ENCODE measurements around the gene MARCHF3.
"Not testable (repeated sequence)": the region's sequence is repeated elsewhere in the genome, so short reads cannot be mapped to it uniquely, and the experiment has no call there.

The MARCHF3 gene

DNA sequence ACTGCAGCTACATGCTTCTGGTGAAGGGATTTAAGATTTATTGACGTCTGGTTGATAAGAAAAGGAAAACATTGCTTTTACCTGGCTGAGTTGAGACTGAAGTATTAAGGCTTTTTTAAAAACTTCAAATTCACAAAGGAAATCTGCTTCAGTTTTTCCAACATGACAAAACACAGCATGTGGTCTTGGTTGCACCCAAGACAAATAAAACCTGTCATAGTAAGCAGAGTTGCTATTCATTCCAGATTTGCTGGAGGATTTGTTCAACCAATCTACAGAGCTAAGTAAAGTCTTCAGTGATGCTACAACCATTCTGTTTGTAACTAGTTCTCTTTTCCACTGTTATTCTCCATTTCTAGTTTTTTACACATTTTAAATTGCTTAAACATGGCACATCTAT lies 31.6 kb upstream of the MARCHF3 start:
- in situ Hi-C loops (cut with HindIII; ENCODE audit: low sequenced_read_pairs) = no loop called here
- TF ChIP-seq, protein P1, sequence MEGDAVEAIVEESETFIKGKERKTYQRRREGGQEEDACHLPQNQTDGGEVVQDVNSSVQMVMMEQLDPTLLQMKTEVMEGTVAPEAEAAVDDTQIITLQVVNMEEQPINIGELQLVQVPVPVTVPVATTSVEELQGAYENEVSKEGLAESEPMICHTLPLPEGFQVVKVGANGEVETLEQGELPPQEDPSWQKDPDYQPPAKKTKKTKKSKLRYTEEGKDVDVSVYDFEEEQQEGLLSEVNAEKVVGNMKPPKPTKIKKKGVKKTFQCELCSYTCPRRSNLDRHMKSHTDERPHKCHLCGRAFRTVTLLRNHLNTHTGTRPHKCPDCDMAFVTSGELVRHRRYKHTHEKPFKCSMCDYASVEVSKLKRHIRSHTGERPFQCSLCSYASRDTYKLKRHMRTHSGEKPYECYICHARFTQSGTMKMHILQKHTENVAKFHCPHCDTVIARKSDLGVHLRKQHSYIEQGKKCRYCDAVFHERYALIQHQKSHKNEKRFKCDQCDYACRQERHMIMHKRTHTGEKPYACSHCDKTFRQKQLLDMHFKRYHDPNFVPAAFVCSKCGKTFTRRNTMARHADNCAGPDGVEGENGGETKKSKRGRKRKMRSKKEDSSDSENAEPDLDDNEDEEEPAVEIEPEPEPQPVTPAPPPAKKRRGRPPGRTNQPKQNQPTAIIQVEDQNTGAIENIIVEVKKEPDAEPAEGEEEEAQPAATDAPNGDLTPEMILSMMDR (IDR thresholded peaks at IDR 0.05; ENCODE audit: low read depth, low read length, missing control alignments) = no peak
- no peak for DNase-seq (ENCODE audit: low read depth)
- no peak overlapping the region for H3K4me3 ChIP-seq (ENCODE audit: low read depth, low read length)

DNA sequence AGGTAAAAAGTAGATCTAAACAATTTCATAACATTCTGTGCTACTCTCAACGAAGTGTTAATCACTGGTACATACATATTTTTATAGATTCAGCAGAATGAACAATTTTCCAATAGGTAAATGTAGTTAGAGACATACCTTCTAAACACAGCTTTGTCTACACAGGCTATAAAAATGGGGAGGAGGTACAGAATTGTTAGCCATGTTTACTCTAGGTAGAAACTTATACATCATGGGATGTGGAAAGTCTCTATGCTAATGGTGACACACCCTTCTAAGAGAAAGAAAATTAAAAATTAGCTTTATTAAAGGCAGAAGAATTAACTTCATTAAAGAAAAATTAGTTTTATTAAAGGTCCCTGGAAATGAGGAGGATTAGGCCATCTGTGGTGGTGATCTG lies 31.2 kb upstream of the MARCHF3 start:
- H3K4me3 ChIP-seq (ENCODE audit: low read depth, low read length) = no peak overlapping the region
- TF ChIP-seq, protein P1 (IDR thresholded peaks at IDR 0.05; ENCODE audit: low read depth, low read length, missing control alignments) = no peak
- in situ Hi-C loops (cut with HindIII; ENCODE audit: low sequenced_read_pairs) = no loop called here
- DNase-seq (ENCODE audit: low read depth) = no peak

DNA sequence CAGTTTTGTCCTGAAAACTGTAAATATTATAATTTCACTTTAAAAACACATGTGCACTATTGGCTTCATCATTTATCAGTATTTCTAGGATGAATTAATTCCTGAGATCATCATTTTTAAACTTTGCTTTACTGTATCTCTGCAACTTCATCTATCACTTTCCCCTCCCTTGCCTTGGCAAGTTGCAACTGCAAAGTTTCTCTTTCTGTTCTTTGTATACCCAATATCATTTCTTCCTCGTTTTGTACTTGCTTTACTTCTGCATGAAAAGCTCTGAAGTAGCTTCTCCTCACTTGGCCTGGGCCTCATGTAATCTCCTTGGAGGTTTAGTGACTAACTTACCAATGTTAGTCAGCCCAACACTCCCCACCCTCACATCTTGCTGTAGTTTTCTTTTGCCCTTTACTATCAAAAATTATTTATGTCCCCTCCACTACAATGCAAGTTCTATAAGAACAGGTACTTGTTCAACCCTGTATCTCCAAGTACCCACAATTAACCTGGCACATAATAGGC lies 30.2 kb upstream of the MARCHF3 start:
- TF ChIP-seq, protein P1 (IDR thresholded peaks at IDR 0.05; ENCODE audit: low read depth, low read length, missing control alignments) = no peak
- H3K4me3 ChIP-seq (ENCODE audit: low read depth, low read length) = no peak overlapping the region
- no peak for DNase-seq (ENCODE audit: low read depth)
- in situ Hi-C loops (cut with HindIII; ENCODE audit: low sequenced_read_pairs) = no loop called here

DNA sequence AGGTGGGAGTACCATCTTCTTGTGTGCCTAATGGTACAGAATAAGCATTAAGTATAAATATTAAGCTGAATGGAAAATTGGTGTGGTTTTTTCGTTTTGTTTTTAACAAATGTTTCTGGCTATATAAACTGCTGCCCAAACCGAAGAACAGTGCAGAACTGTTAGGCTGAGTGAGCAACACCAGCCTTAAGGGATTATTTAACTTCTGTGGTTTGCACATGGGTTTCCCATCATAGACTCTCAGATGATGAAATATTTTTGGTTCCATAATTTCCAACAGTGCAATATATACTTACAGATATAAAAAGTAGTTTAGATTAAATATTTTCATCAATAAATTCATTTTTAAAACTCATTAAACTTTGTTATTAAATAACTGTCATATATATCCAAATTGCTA lies 26.5 kb upstream of the MARCHF3 start:
- in situ Hi-C loops (cut with HindIII; ENCODE audit: low sequenced_read_pairs) = no loop called here
- DNase-seq (ENCODE audit: low read depth) = no peak
- no peak overlapping the region for H3K4me3 ChIP-seq (ENCODE audit: low read depth, low read length)
- TF ChIP-seq, protein P1 (IDR thresholded peaks at IDR 0.05; ENCODE audit: low read depth, low read length, missing control alignments) = no peak

DNA sequence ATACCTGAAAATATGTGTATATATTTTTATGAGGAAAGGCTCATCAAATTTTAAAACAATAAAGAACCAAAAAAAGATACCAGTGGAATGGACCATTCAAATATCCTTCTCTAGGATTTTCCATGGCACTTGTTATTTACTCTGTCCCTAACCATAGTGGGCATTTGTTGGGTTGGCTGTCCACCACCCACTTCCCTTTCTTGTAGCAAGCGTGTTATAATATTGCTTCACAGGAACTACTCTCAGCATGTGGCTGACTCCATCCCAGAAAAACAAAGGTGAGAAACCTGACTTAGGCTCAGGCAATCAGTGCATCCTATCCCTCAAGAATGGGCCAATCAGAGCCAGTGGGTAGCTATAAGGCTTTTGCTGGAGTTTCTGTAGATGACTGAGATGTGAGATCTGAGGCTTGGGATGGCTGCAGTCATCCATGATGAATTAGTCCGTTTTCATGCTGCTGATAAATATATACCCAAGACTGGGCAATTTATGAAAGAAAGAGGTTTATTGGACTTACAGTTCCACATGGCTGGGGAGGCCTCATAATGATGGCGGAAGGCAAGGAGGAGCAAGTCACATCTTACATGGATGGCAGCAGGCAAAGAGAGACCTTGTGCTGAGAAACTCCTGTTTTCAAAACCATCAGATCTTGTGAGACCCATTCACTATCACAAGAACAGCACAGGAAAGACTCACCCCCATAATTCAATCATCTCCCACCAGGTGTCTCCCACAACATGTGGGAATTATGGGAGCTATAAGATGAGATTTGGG lies 25.7 kb upstream of the MARCHF3 start:
- TF ChIP-seq, protein P1 (IDR thresholded peaks at IDR 0.05; ENCODE audit: low read depth, low read length, missing control alignments) = no peak
- H3K4me3 ChIP-seq (ENCODE audit: low read depth, low read length) = no peak overlapping the region
- in situ Hi-C loops (cut with HindIII; ENCODE audit: low sequenced_read_pairs) = no loop called here
- no peak for DNase-seq (ENCODE audit: low read depth)

DNA sequence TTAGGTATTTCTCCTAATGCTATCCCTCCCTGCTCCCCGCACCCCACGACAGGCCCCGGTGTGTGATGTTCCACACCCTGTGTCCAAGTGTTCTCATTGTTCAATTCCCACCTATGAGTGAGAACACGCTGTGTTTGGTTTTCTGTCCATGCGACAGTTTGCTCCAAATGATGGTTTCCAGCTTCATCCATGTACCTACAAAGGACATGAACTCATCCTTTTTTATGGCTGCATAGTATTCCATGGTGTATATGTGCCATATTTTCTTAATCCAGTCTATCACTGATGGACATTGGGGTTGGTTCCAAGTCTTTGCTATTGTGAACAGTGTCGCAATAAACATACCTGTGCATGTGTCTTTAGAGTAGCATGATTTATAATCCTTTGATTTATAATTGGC lies 23.2 kb upstream of the MARCHF3 start:
- in situ Hi-C loops (cut with HindIII; ENCODE audit: low sequenced_read_pairs); H3K4me3 ChIP-seq (ENCODE audit: low read depth, low read length); DNase-seq (ENCODE audit: low read depth): not testable (repeated sequence)

DNA sequence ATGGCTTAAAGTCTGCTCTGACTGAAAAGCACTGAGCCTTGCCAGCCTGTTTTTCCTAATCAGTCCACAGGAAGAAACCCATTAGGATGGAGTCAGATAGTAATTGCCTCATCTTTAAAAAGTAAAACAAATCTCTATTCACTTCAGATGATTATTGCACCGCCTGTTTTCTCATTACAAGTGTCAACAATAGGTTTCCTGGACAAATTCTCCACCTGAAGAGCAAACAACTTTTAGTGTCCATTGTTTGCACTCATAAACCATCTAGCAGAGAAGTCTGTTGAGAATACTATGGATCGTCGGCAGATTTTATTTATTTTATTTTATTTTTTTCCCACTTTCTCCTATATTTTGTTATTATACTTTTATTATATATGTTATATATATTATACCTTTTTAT lies 22.7 kb upstream of the MARCHF3 start:
- in situ Hi-C loops (cut with HindIII; ENCODE audit: low sequenced_read_pairs) = no loop called here
- TF ChIP-seq, protein P1 (IDR thresholded peaks at IDR 0.05; ENCODE audit: low read depth, low read length, missing control alignments) = no peak
- H3K4me3 ChIP-seq (ENCODE audit: low read depth, low read length) = no peak overlapping the region
- DNase-seq (ENCODE audit: low read depth) = no peak

Data from astrocyte of the cerebellum (primary cell).